ENCODE measurements around the gene RASAL2. TPM values are rescaled to one million over a fixed set of nuclear protein-coding genes. Genes with fewer than 3 reads are reported as not detected.
"Not testable (repeated sequence)": the region's sequence is repeated elsewhere in the genome, so short reads cannot be mapped to it uniquely, and the experiment has no call there.

The RASAL2 gene
- polyA plus RNA-seq, 2 of the 4 experiments (the other 2 are of a cell fraction) = 7.1 to 17.6 TPM

DNA sequence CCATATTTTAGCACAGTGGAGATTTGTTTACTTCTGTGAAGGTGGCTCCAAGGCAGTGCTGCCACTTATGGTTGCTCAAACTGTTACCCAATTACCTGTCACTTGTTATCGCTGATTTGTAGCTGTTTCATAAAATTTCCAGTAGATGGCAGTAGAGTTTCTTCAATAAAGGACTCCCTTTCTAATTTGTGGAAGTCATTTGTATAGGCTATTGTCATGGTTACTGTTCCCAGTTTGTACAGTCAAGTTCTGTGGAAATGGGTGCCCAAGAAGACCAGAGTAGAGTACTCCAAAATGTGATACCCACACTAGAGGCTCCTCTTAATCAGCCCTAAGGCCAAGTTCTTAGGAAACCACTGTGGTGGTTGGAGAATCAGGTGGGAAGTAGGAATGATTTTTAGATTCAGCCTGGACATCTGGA is 216.8 kb downstream of the RASAL2 start:
- no peak overlapping the region for H3K27ac ChIP-seq
- 10% methylated on average over 1 of the region's 1 CpG for WGBS (ENCODE audit: missing lambda C conversion rate)
- DNase-seq (ENCODE audit: low read depth in 1 of 2, low spot score in 1 of 2) (peak; percentile 64 to 76), FAIRE-seq (peak; percentile 86), ATAC-seq (peak; percentile 89 to 91)
- no peaks in the 10 kb centered on the region for H3K9me3 ChIP-seq
- H3K4me1 ChIP-seq = 0 out of 3 replicates have a peak, but pooled peaks cover 7% of the 10 kb centered on the region
- TF ChIP-seq, protein P1, sequence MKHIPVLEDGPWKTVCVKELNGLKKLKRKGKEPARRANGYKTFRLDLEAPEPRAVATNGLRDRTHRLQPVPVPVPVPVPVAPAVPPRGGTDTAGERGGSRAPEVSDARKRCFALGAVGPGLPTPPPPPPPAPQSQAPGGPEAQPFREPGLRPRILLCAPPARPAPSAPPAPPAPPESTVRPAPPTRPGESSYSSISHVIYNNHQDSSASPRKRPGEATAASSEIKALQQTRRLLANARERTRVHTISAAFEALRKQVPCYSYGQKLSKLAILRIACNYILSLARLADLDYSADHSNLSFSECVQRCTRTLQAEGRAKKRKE (CRISPR knock-in tag; IDR thresholded peaks at IDR 0.05; ENCODE audit: low read depth) = no peak
- TF ChIP-seq CEBPB (IDR thresholded peaks at IDR 0.05) = peak; percentile 67 to 81; a peak in 3 of 4 replicates
- TF ChIP-seq ZNF302 (CRISPR knock-in tag; IDR thresholded peaks at IDR 0.05) = no peak
- TF ChIP-seq RAD21 (conservative IDR thresholded peaks at IDR 0.05 in 1 of 2, IDR thresholded peaks at IDR 0.05 in 1 of 2) = peak; percentile 83 to 89
- TF ChIP-seq, protein P2, sequence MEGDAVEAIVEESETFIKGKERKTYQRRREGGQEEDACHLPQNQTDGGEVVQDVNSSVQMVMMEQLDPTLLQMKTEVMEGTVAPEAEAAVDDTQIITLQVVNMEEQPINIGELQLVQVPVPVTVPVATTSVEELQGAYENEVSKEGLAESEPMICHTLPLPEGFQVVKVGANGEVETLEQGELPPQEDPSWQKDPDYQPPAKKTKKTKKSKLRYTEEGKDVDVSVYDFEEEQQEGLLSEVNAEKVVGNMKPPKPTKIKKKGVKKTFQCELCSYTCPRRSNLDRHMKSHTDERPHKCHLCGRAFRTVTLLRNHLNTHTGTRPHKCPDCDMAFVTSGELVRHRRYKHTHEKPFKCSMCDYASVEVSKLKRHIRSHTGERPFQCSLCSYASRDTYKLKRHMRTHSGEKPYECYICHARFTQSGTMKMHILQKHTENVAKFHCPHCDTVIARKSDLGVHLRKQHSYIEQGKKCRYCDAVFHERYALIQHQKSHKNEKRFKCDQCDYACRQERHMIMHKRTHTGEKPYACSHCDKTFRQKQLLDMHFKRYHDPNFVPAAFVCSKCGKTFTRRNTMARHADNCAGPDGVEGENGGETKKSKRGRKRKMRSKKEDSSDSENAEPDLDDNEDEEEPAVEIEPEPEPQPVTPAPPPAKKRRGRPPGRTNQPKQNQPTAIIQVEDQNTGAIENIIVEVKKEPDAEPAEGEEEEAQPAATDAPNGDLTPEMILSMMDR (IDR thresholded peaks at IDR 0.05) = peak; percentile 86
- TF ChIP-seq, protein P3, sequence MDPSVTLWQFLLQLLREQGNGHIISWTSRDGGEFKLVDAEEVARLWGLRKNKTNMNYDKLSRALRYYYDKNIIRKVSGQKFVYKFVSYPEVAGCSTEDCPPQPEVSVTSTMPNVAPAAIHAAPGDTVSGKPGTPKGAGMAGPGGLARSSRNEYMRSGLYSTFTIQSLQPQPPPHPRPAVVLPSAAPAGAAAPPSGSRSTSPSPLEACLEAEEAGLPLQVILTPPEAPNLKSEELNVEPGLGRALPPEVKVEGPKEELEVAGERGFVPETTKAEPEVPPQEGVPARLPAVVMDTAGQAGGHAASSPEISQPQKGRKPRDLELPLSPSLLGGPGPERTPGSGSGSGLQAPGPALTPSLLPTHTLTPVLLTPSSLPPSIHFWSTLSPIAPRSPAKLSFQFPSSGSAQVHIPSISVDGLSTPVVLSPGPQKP (IDR thresholded peaks at IDR 0.05; ENCODE audit: low read depth, low read length) = no peak
- peak; percentile 68 for TF ChIP-seq SMC3 (IDR thresholded peaks at IDR 0.05)
- no peak for TF ChIP-seq PHF8 (IDR thresholded peaks at IDR 0.05; ENCODE audit: borderline replicate concordance, low read depth)
- TF ChIP-seq MYC (IDR thresholded peaks at IDR 0.05; ENCODE audit: borderline replicate concordance, low read length) = no peak
- no peak for TF ChIP-seq NFE2L2 (conservative IDR thresholded peaks at IDR 0.05; ENCODE audit: low read length)
- H3K4me3 ChIP-seq = no peak overlapping the region
- POLR2A ChIA-PET = interaction anchor here (1.0 to 1.2 kb wide), 2 partner anchors 218 to 232 kb away, joined by 3 to 4 read pairs; no protein-coding TSS in a partner anchor
- no peak overlapping the region for H3K4me2 ChIP-seq
- CTCF ChIA-PET = interaction anchor here (0.8 to 6.0 kb wide), 31 partner anchors 10 to 692 kb away, joined by 3 to 51 read pairs (median 5); no protein-coding TSS in a partner anchor

DNA sequence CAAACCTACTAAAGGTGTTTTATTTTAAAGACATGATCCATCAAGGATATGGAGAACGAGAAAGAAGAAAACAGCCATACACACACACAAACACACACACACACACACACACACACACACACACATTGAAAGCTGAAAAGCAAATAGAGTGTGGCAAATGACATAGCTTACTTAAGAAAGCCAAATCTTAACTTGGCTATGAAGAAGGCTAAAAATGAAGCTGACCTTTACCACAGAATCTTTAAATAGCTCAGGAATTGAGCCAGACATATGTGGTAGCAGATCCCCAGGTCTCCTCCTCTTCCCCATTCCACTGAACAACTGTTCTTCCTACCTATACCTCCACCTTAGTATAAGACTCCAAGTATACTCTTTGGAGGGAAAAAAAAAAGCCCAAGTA is 217.3 kb downstream of the RASAL2 start:
- Histone ChIP-seq H3K27ac (no peak overlapping the region), H3K4me3 (no peak overlapping the region), H3K4me1 (0 out of 3 replicates have a peak, but pooled peaks cover 7% of the 10 kb centered on the region), H3K4me2 (no peak overlapping the region), H3K9me3 (no peaks in the 10 kb centered on the region)
- WGBS (ENCODE audit: missing lambda C conversion rate) = 100% methylated on average over 1 of the region's 1 CpG
- TF ChIP-seq JUNB (IDR thresholded peaks at IDR 0.05) (no peak), RNF2 (IDR thresholded peaks at IDR 0.05; ENCODE audit: borderline replicate concordance, low read depth) (no peak), SREBF2 (IDR thresholded peaks at IDR 0.05) (no peak), RFX5 (IDR thresholded peaks at IDR 0.05) (no peak), NPAS2 (CRISPR knock-in tag; IDR thresholded peaks at IDR 0.05; ENCODE audit: borderline replicate concordance) (no peak), SMC3 (IDR thresholded peaks at IDR 0.05) (no peak), HEYL (CRISPR knock-in tag; IDR thresholded peaks at IDR 0.05) (no peak), FOSL2 (IDR thresholded peaks at IDR 0.05) (no peak), FOSL2 (CRISPR knock-in tag; IDR thresholded peaks at IDR 0.05) (no peak)
- TF ChIP-seq, protein P4, sequence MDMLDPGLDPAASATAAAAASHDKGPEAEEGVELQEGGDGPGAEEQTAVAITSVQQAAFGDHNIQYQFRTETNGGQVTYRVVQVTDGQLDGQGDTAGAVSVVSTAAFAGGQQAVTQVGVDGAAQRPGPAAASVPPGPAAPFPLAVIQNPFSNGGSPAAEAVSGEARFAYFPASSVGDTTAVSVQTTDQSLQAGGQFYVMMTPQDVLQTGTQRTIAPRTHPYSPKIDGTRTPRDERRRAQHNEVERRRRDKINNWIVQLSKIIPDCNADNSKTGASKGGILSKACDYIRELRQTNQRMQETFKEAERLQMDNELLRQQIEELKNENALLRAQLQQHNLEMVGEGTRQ (IDR thresholded peaks at IDR 0.05) = no peak
- TF ChIP-seq, protein P5, sequence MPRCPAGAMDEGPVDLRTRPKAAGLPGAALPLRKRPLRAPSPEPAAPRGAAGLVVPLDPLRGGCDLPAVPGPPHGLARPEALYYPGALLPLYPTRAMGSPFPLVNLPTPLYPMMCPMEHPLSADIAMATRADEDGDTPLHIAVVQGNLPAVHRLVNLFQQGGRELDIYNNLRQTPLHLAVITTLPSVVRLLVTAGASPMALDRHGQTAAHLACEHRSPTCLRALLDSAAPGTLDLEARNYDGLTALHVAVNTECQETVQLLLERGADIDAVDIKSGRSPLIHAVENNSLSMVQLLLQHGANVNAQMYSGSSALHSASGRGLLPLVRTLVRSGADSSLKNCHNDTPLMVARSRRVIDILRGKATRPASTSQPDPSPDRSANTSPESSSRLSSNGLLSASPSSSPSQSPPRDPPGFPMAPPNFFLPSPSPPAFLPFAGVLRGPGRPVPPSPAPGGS (IDR thresholded peaks at IDR 0.05) = no peak
- TF ChIP-seq, protein P6, sequence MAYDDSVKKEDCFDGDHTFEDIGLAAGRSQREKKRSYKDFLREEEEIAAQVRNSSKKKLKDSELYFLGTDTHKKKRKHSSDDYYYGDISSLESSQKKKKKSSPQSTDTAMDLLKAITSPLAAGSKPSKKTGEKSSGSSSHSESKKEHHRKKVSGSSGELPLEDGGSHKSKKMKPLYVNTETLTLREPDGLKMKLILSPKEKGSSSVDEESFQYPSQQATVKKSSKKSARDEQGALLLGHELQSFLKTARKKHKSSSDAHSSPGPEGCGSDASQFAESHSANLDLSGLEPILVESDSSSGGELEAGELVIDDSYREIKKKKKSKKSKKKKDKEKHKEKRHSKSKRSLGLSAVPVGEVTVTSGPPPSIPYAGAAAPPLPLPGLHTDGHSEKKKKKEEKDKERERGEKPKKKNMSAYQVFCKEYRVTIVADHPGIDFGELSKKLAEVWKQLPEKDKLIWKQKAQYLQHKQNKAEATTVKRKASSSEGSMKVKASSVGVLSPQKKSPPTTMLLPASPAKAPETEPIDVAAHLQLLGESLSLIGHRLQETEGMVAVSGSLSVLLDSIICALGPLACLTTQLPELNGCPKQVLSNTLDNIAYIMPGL (CRISPR knock-in tag; IDR thresholded peaks at IDR 0.05; ENCODE audit: borderline replicate concordance) = no peak
- POLR2A ChIA-PET = interaction anchor here (1.0 to 1.2 kb wide), 2 partner anchors 218 to 231 kb away, joined by 3 to 4 read pairs; no protein-coding TSS in a partner anchor
- DNase-seq (ENCODE audit: low read depth in 1 of 2, low spot score in 1 of 2) = no peak
- FAIRE-seq = no peak
- ATAC-seq = no peak
- CTCF ChIA-PET = interaction anchor here (0.6 to 6.0 kb wide), 25 partner anchors 10 to 692 kb away, joined by 3 to 51 read pairs (median 5); no protein-coding TSS in a partner anchor

DNA sequence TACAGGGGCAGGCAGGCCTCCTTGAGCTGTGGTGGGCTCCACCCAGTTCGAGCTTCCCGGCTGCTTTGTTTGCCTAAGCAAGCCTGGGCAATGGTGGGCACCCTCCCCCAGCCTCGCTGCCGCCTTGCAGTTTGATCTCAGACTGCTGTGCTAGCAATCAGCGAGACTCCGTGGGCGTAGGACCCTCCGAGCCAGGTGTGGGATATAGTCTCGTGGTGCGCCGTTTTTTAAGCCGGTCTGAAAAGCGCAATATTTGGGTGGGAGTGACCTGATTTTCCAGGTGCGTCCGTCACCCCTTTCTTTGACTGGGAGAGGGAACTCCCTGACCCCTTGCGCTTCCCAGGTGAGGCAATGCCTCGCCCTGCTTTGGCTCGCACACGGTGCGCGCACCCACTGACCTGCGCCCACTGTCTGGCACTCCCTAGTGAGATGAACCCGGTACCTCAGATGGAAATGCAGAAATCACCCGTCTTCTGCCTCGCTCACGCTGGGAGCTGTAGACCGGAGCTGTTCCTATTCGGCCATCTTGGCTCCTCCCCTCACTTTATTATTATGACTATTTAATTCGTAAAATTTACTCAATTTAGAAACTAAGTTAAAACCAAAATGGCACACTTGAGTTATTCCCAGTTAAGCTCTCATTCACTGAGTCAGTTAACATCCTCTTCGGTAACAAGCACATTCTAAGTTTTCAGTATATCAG is 226.5 kb downstream of the RASAL2 start:
- 5% methylated on average over 21 of the region's 30 CpGs for WGBS (ENCODE audit: missing lambda C conversion rate)
- DNase-seq (ENCODE audit: low read depth in 1 of 2, low spot score in 1 of 2); H3K4me1 ChIP-seq; POLR2A ChIA-PET; H3K9me3 ChIP-seq; FAIRE-seq: not testable (repeated sequence)
- Histone ChIP-seq H3K4me3 (peak overlapping the region; percentile 48), H3K4me2 (peak overlapping the region; percentile 79), H3K27ac (peak overlapping the region; percentile 22 to 61)
- ATAC-seq = peak in 1 of 2 experiments; percentile 56; a peak in 2 of 6 replicates
- CTCF ChIA-PET = interaction anchor here (1.2 to 1.6 kb wide), 2 partner anchors 10 to 181 kb away, joined by 3 to 5 read pairs; no protein-coding TSS in a partner anchor

All from A549 (cell line).